GM18870 (cell line): ENCODE results near the gene PDXK.
"Not testable (repeated sequence)": the region's sequence is repeated elsewhere in the genome, so short reads cannot be mapped to it uniquely, and the experiment has no call there.

Source experiments
- ATAC-seq: cut with Tn5 transposase; IDR thresholded peaks from one replicate; pipeline ENCODE4 v1.9.1; 2021; ENCODE audit warnings: moderate library complexity; ENCODE audit not compliant: unreplicated experiment

The PDXK gene

GRCh38 chr21:43697758-43698643 lies 20.9 kb upstream of the PDXK start:
- no peak for ATAC-seq

DNA sequence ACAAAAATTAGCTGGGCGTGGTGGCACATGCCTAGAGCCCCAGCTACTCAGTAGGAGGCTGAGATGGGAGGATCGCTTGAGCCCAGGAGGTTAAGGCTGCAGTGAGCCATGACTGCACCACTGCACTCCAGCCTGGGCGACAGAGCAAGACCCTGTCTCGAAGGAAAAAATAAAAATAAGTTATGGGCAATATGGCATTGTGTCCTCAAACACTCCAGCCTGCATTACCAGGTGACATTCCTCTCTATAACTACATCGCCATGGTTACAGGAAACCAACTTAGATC lies 19.5 kb upstream of the PDXK start:
- ATAC-seq: not testable (repeated sequence)

DNA sequence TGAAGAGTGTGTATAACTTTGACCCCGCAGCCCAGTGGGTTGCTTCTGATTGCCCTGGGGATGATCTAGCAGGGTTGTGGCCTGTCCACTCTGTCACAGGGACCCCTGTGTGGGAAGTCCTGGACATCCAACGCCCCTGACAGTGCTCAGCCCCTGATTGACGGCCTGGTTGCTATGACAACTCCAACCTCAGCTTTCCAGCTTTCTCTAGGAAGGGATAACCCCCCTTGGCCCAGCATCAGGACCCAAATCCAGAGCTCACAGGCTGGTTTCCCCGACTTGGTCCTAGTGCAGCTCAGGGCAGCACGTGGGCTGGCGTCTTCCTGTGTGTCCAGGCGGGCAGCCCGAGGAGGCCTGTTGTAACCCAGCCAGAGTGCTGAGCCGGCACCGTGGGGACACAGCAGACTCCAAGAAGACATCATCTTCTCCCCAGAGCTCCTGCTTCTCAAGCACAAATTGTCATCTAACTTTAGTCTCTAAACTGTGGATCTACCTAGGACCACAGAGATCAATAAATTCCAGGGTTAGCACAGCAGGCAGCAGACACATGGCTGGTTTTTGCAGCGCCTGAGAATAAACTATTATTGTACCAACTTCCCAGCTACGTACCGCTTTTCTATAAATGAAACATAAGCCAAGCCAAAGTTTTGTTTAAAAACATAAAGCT lies 18.9 kb upstream of the PDXK start:
- no peak for ATAC-seq

- ATAC-seq: no peak
These were observed 16.8 kb upstream of the PDXK start for GRCh38 chr21:43701936-43702784.

DNA sequence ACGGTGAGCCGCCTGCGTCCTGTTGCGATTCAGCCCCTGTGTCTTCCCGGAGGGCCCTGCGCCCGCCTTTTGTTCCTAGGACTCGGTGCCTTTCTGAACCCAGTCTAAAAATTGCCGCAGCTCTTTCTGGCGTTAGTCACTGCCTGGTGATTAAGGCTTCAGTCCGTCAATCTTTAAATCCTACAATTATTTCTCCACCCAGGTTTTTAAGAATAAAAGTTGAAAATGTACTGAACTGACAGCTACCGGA lies 16.2 kb upstream of the PDXK start:
- ATAC-seq: no peak

GRCh38 chr21:43703035-43703880 lies 15.7 kb upstream of the PDXK start:
- no peak for ATAC-seq

GRCh38 chr21:43707462-43707861 lies 11.5 kb upstream of the PDXK start:
- ATAC-seq: no peak

- no peak for ATAC-seq
These were observed 10.1 kb upstream of the PDXK start for GRCh38 chr21:43708745-43709381.

DNA sequence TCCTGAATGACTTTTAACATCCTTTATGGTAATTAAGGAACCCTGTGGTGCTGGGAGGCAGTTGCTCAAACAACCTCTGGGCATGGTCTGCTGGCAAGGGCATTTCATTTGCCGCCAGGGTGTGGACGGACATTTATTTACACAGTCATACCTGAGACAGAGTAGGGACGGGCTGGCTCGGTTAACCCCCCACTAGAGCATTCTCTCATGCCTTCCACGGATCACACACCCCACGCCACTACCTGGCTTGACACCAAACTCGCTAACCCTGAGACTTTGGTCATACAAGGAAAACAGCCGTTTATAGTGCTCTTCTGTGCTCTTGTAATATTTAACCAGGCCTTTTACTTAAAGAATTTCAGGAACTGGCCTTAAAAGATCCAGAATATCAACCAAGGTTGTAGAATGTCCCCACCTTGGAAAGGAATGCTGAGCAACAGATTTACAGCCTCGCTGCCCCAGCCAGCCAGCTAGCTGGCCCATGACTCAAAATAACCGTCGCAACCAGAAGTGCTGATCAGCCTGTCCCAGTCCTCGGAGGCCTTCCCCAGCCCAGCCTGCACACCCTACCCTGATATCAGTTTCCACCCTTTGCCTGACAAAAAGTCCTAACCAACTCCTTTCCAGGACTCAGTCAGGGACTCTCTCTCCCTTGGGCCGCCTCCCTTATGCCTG lies 6.5 kb upstream of the PDXK start:
- no peak for ATAC-seq

DNA sequence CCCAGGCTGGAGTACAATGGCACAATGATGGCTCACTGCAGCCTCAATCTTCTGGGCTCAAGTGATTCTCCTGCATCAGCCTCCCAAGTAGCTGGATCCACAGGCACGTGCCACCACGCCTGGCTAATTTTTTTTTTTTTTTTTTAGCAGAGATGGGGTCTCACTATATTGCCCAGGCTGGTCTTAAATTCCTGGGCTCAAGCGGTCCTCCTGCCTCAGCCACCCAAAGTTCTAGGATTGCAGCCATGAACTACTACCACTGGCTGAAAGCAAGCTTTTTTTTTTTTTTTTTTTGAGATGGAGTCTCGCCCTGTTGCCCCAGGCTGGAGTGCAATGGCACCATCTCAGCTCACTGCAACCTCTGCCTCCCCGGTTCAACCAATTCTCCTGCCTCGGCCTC lies 5.8 kb upstream of the PDXK start:
- ATAC-seq: not testable (repeated sequence)

DNA sequence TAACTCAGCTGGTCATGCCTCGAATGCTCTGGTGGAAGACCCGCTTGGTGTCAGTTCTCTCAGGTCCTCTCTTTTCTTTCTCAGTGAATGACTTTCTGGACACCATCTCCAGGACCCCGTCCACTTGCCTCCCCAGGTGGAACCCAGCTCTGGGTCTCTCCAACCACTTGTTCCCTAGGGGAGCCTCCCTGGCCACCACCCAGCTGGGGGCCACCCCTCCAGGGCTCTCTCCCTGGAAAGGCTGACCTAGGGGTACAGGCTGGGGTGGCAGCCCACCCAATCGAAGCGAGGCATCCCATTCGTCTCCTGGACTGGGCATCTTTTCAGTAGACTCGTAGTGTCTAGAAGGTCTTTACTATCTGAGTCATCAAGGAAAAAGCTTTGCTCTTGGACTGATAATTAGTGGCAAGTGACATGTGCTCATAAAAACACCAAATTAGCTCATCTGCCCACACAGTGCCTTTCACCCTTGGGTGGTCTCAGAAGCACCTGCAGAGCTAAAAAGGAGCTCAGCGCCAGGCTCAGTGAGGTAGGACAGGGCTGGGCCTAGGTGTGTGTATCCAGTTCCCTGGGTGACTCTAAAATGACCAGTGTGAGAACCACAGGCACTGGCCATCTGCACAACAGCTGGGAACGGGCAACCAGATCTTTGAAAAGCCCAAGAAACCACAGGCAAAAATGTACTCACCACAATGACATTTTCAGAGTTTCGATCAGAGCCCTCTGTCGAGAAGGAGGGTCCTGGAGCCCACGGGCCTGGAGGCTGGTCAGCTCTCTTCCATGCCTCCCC lies 2.4 kb upstream of the PDXK start:
- ATAC-seq: peak; percentile 42

DNA sequence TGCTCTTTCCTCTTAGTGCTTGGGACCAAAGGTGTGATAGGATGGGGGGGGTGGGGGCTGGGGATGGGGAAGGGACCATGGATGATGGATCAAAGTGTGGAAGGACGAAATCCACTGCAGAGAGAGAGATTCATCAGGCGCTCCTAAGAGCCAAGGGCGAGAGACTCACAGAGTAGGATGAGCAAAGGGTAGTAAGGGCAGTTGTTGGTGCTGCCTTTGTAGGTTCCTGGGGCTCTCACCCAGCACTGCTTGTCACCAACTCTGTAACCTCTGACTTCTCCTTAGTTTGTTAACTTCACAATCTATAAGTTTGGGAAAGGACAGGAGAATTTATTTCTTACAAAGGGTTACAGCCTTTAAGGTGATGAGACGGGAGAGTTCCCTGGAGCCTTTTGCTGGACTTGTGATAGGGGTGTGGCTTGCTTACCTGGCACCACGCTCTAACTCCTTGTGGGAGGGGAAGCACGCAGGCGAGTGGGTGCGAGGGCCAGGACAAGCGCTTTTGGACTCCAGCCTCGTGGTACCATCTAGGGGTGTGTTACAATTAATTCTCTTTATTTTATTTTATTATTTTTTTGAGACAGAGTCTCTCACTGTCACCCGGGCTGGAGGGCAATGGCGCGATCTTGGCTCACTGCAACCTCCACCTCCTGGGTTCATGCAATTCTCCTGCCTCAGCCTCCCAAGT lies 1.6 kb upstream of the PDXK start:
- ATAC-seq: no peak

DNA sequence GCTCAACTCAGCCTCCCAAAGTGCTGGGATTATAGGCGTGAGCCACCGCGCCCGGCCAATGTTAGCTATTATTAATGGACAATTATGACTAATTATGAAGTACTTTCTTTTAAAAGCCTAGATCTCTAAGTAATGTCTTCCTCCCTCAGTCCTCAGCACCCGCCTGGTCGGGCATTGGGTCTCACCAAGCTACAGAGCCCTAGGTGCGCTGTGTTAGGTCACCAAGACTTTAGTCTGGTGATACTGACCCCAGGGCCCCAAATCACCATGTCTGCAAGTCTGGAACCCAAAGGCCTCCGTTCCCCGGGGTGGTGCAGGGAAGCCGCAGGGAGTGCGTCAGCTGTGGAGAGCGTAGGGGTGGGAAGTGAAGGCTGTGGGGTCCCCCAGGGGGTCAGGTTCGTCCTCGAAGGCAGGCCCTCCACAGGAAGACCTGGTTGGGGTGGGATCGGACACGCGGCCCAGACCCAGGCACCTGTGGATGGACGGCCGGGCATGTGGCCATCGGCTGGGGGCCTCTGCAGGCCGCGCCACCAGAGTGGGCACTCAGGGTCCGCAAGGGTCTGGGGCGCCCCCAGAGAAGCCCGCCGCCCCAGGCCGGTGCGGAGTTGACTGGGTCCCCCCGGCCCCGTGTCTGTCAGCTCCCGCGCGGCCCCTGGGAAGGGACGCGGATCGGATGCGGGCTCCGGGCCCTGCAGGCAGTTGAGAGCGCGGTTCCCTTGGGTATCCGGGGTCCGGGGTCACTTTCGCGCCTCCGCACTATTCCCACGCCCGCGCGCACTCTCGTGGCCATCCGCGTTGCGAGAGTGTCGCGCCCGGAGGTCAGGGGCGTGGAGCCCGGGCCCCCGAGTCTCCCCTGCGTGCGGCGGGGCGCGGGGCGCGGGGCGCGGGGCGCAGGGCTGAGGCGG lies 710 bp upstream of the PDXK start:
- ATAC-seq: no peak

GRCh38 chr21:43719748-43720538 lies 1.0 kb downstream of the PDXK start:
- ATAC-seq: no peak

GRCh38 chr21:43720539-43721166 lies 1.7 kb downstream of the PDXK start:
- no peak for ATAC-seq

DNA sequence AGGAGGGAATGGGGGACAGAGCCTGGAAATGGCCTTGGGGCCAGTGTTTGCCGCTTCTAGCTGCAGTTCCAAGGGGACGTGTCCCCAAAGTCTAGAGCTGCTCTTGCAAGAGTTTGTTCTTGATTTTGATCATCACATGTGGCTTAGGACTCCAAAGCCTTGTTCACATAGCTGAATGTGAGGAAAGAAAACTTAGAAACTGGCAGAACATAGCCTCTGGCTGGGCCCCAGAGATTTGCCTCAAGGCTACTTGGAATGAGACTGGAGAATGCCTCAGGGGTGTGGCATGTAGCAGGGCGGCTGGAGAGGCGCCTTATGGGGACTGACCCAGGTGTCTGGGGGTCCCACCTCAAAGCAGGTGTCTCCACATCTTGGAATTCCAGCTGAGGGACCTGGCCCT lies 2.3 kb downstream of the PDXK start:
- no peak for ATAC-seq
